Astrocyte of the hippocampus (primary cell): ENCODE results near the gene B4GALT7.
"Not testable (repeated sequence)": the region's sequence is repeated elsewhere in the genome, so short reads cannot be mapped to it uniquely, and the experiment has no call there.

Experiments
- DNase-seq: peaks from one replicate; pipeline ENCODE4 v3.0.0; 2011; ENCODE audit warnings: low read depth, low spot score

The B4GALT7 gene

GRCh38 chr5:177609076-177610059 lies 9.4 kb downstream of the B4GALT7 start:
- DNase-seq: no peak

- no peak for DNase-seq
These were observed 10.3 kb downstream of the B4GALT7 start for GRCh38 chr5:177610131-177610769.

- DNase-seq: no peak
These were observed 11.0 kb downstream of the B4GALT7 start for GRCh38 chr5:177610770-177611445.

- no peak for DNase-seq
These were observed 11.7 kb downstream of the B4GALT7 start for GRCh38 chr5:177611446-177612214.

GRCh38 chr5:177612215-177612673 lies 12.3 kb downstream of the B4GALT7 start:
- DNase-seq: no peak

GRCh38 chr5:177620560-177620959 lies 20.6 kb downstream of the B4GALT7 start:
- no peak for DNase-seq

- not testable (repeated sequence) for DNase-seq
These were observed 24.2 kb downstream of the B4GALT7 start for GRCh38 chr5:177624172-177624571.

GRCh38 chr5:177630186-177630585 lies 30.3 kb downstream of the B4GALT7 start:
- not testable (repeated sequence) for DNase-seq

- DNase-seq: not testable (repeated sequence)
These were observed 35.0 kb downstream of the B4GALT7 start for GRCh38 chr5:177634912-177635311.

- DNase-seq: not testable (repeated sequence)
These were observed 45.5 kb downstream of the B4GALT7 start for GRCh38 chr5:177645462-177645861.

GRCh38 chr5:177651235-177651634 lies 51.3 kb downstream of the B4GALT7 start:
- not testable (repeated sequence) for DNase-seq

GRCh38 chr5:177657846-177658245 lies 57.9 kb downstream of the B4GALT7 start:
- DNase-seq: not testable (repeated sequence)

GRCh38 chr5:177658542-177658941 lies 58.6 kb downstream of the B4GALT7 start:
- DNase-seq: not testable (repeated sequence)
